GM12891 (cell line): ENCODE measurements around the gene SLC45A2.

ENCODE experiments used
- PAX5 ChIP-seq: IDR thresholded peaks from 2 replicates; pipeline ENCODE4 v1.6.1; 2011; ENCODE audit warnings: low read length, moderate library complexity, mild to moderate bottlenecking; ENCODE audit not compliant: insufficient read depth, severe bottlenecking
- POLR2A ChIP-seq: IDR thresholded peaks from 2 replicates; pipeline ENCODE4 v1.6.1; 2011; ENCODE audit warnings: low read depth, low read length, control low read depth
- POLR2AphosphoS5 ChIP-seq: IDR thresholded peaks from 2 replicates; pipeline ENCODE4 v1.6.1; 2011; ENCODE audit warnings: low read depth, low read length, control low read depth
- TAF1 ChIP-seq: IDR thresholded peaks from 2 replicates; pipeline ENCODE4 v1.6.1; 2011; ENCODE audit warnings: low read depth, low read length, control low read depth

GRCh38 chr5:34012791-34013190 lies 28.3 kb upstream of the SLC45A2 start:
- TF ChIP-seq POLR2AphosphoS5 (no peak), POLR2A (no peak), TAF1 (no peak), PAX5 (no peak)
